ENCODE measurements around the gene LILRB3.
"Not testable (repeated sequence)": the region's sequence is repeated elsewhere in the genome, so short reads cannot be mapped to it uniquely, and the experiment has no call there.

LILRB3 gene

DNA sequence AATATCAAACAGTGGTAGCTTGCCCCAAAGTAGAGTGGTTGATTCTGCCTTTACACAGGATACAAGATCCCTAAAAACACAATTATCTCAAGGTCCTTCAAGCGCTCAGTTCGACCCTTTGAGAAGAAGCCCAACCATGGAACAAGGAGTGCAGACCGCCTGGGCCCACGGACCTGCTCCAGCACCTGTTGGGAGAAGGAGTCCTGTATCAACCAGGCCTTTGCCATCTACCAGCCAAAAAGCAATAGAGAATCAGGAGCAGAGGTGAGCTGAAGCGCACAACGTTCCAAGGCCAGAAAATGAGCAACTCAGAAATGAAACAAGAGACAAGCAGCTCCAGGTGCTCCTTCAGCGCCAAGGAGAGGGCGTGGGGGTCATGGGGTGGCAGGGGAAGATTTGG lies 6.3 kb upstream of the LILRB3 start:
- Histone ChIP-seq H3K27ac (ENCODE audit: low read depth, low read length) (no peak overlapping the region), H3K27me3 (ENCODE audit: insufficient read depth, low read length, poor library complexity) (no peaks in the 10 kb centered on the region), H3K18ac (ENCODE audit: low read length) (no peak overlapping the region), H4K8ac (ENCODE audit: low read depth, low read length) (no peak overlapping the region), H3K23ac (ENCODE audit: low read length) (no peak overlapping the region), H3K36me3 (ENCODE audit: control insufficient read depth, insufficient read depth, low read length) (no peaks in the 10 kb centered on the region), H3K4me3 (ENCODE audit: low read length) (no peak overlapping the region), H3K79me1 (ENCODE audit: low read length) (no peaks in the 10 kb centered on the region), H3K4ac (ENCODE audit: low read depth, low read length) (no peak overlapping the region), H2BK120ac (ENCODE audit: low read depth, low read length) (no peak overlapping the region), H4K5ac (ENCODE audit: low read length) (no peak overlapping the region), H3K4me1 (ENCODE audit: control insufficient read depth, low read depth, low read length) (no peaks in the 10 kb centered on the region), H2AK5ac (ENCODE audit: low read length) (no peak overlapping the region), H2BK15ac (replicated peaks; ENCODE audit: low read depth) (no peak overlapping the region), H3K9ac (ENCODE audit: low read length) (no peak overlapping the region), H2BK5ac (ENCODE audit: low read length) (no peak overlapping the region), H3K4me2 (ENCODE audit: low read length) (no peak overlapping the region), H3K79me2 (ENCODE audit: control insufficient read depth, insufficient read depth, low read length) (no peaks in the 10 kb centered on the region), H3K56ac (ENCODE audit: low read length) (no peak overlapping the region)
- no peak for DNase-seq
- no CpG with 5 or more reads among the region's 8 CpGs for WGBS (ENCODE audit: extremely low coverage, insufficient coverage, low lambda C conversion rate)

- H3K79me2 ChIP-seq (ENCODE audit: control insufficient read depth, insufficient read depth, low read length); H2BK5ac ChIP-seq (ENCODE audit: low read length); H2AK5ac ChIP-seq (ENCODE audit: low read length); H3K79me1 ChIP-seq (ENCODE audit: low read length); H4K5ac ChIP-seq (ENCODE audit: low read length); H2BK120ac ChIP-seq (ENCODE audit: low read depth, low read length); H3K27me3 ChIP-seq (ENCODE audit: insufficient read depth, low read length, poor library complexity); H4K8ac ChIP-seq (ENCODE audit: low read depth, low read length); H3K4ac ChIP-seq (ENCODE audit: low read depth, low read length); DNase-seq; H3K4me2 ChIP-seq (ENCODE audit: low read length); H3K4me3 ChIP-seq (ENCODE audit: low read length); H3K9ac ChIP-seq (ENCODE audit: low read length); H3K23ac ChIP-seq (ENCODE audit: low read length); H2BK15ac ChIP-seq (replicated peaks; ENCODE audit: low read depth); H3K4me1 ChIP-seq (ENCODE audit: control insufficient read depth, low read depth, low read length); H3K18ac ChIP-seq (ENCODE audit: low read length); H3K27ac ChIP-seq (ENCODE audit: low read depth, low read length); H3K56ac ChIP-seq (ENCODE audit: low read length); H3K36me3 ChIP-seq (ENCODE audit: control insufficient read depth, insufficient read depth, low read length): not testable (repeated sequence)
- WGBS (ENCODE audit: extremely low coverage, insufficient coverage, low lambda C conversion rate) = no CpG with 5 or more reads among the region's 10 CpGs
Observed at GRCh38 chr19:54224619-54225018, 1.8 kb upstream of the LILRB3 start.

- not testable (repeated sequence) for H4K8ac ChIP-seq (ENCODE audit: low read depth, low read length); H3K4me2 ChIP-seq (ENCODE audit: low read length); DNase-seq; H3K4ac ChIP-seq (ENCODE audit: low read depth, low read length); H2BK120ac ChIP-seq (ENCODE audit: low read depth, low read length); H2BK15ac ChIP-seq (replicated peaks; ENCODE audit: low read depth); H3K4me1 ChIP-seq (ENCODE audit: control insufficient read depth, low read depth, low read length); H3K36me3 ChIP-seq (ENCODE audit: control insufficient read depth, insufficient read depth, low read length); H3K18ac ChIP-seq (ENCODE audit: low read length); H3K56ac ChIP-seq (ENCODE audit: low read length); H3K4me3 ChIP-seq (ENCODE audit: low read length); H3K79me2 ChIP-seq (ENCODE audit: control insufficient read depth, insufficient read depth, low read length); H3K79me1 ChIP-seq (ENCODE audit: low read length); H3K23ac ChIP-seq (ENCODE audit: low read length); H2AK5ac ChIP-seq (ENCODE audit: low read length); H4K5ac ChIP-seq (ENCODE audit: low read length); H2BK5ac ChIP-seq (ENCODE audit: low read length); H3K27me3 ChIP-seq (ENCODE audit: insufficient read depth, low read length, poor library complexity); H3K27ac ChIP-seq (ENCODE audit: low read depth, low read length); H3K9ac ChIP-seq (ENCODE audit: low read length)
- WGBS (ENCODE audit: extremely low coverage, insufficient coverage, low lambda C conversion rate) = no CpG with 5 or more reads among the region's 5 CpGs
Observed at GRCh38 chr19:54223937-54224281, 1.1 kb upstream of the LILRB3 start.

GRCh38 chr19:54223277-54223936 lies 600 bp upstream of the LILRB3 start:
- H3K36me3 ChIP-seq (ENCODE audit: control insufficient read depth, insufficient read depth, low read length); H3K9ac ChIP-seq (ENCODE audit: low read length); H4K5ac ChIP-seq (ENCODE audit: low read length); H3K23ac ChIP-seq (ENCODE audit: low read length); H3K4me3 ChIP-seq (ENCODE audit: low read length); H3K27me3 ChIP-seq (ENCODE audit: insufficient read depth, low read length, poor library complexity); H2BK15ac ChIP-seq (replicated peaks; ENCODE audit: low read depth); H2BK5ac ChIP-seq (ENCODE audit: low read length); H3K56ac ChIP-seq (ENCODE audit: low read length); H4K8ac ChIP-seq (ENCODE audit: low read depth, low read length); H3K4me1 ChIP-seq (ENCODE audit: control insufficient read depth, low read depth, low read length); H3K4ac ChIP-seq (ENCODE audit: low read depth, low read length); H3K79me2 ChIP-seq (ENCODE audit: control insufficient read depth, insufficient read depth, low read length); H3K27ac ChIP-seq (ENCODE audit: low read depth, low read length); H3K4me2 ChIP-seq (ENCODE audit: low read length); H3K79me1 ChIP-seq (ENCODE audit: low read length); H2BK120ac ChIP-seq (ENCODE audit: low read depth, low read length); H3K18ac ChIP-seq (ENCODE audit: low read length); DNase-seq; H2AK5ac ChIP-seq (ENCODE audit: low read length): not testable (repeated sequence)
- WGBS (ENCODE audit: extremely low coverage, insufficient coverage, low lambda C conversion rate) = no CpG with 5 or more reads among the region's 14 CpGs

- not testable (repeated sequence) for H3K4ac ChIP-seq (ENCODE audit: low read depth, low read length); H3K4me1 ChIP-seq (ENCODE audit: control insufficient read depth, low read depth, low read length); H3K18ac ChIP-seq (ENCODE audit: low read length); H3K23ac ChIP-seq (ENCODE audit: low read length); H2BK120ac ChIP-seq (ENCODE audit: low read depth, low read length); H3K79me2 ChIP-seq (ENCODE audit: control insufficient read depth, insufficient read depth, low read length); H2BK15ac ChIP-seq (replicated peaks; ENCODE audit: low read depth); H4K8ac ChIP-seq (ENCODE audit: low read depth, low read length); H3K4me3 ChIP-seq (ENCODE audit: low read length); H2AK5ac ChIP-seq (ENCODE audit: low read length); H3K9ac ChIP-seq (ENCODE audit: low read length); H2BK5ac ChIP-seq (ENCODE audit: low read length); H4K5ac ChIP-seq (ENCODE audit: low read length); H3K27ac ChIP-seq (ENCODE audit: low read depth, low read length); H3K56ac ChIP-seq (ENCODE audit: low read length); H3K36me3 ChIP-seq (ENCODE audit: control insufficient read depth, insufficient read depth, low read length); H3K79me1 ChIP-seq (ENCODE audit: low read length); H3K4me2 ChIP-seq (ENCODE audit: low read length); DNase-seq; H3K27me3 ChIP-seq (ENCODE audit: insufficient read depth, low read length, poor library complexity)
- WGBS (ENCODE audit: extremely low coverage, insufficient coverage, low lambda C conversion rate) = no CpG with 5 or more reads among the region's 7 CpGs
Observed at GRCh38 chr19:54221947-54222346, 860 bp downstream of the LILRB3 start.

GRCh38 chr19:54219702-54220101 lies 3.1 kb downstream of the LILRB3 start:
- not testable (repeated sequence) for H3K18ac ChIP-seq (ENCODE audit: low read length); H4K5ac ChIP-seq (ENCODE audit: low read length); H3K36me3 ChIP-seq (ENCODE audit: control insufficient read depth, insufficient read depth, low read length); H2BK5ac ChIP-seq (ENCODE audit: low read length); H3K79me1 ChIP-seq (ENCODE audit: low read length); H2AK5ac ChIP-seq (ENCODE audit: low read length); H2BK120ac ChIP-seq (ENCODE audit: low read depth, low read length); H3K4ac ChIP-seq (ENCODE audit: low read depth, low read length); H2BK15ac ChIP-seq (replicated peaks; ENCODE audit: low read depth); H3K56ac ChIP-seq (ENCODE audit: low read length); H3K4me1 ChIP-seq (ENCODE audit: control insufficient read depth, low read depth, low read length); H4K8ac ChIP-seq (ENCODE audit: low read depth, low read length); H3K4me2 ChIP-seq (ENCODE audit: low read length); H3K27me3 ChIP-seq (ENCODE audit: insufficient read depth, low read length, poor library complexity); H3K4me3 ChIP-seq (ENCODE audit: low read length); H3K23ac ChIP-seq (ENCODE audit: low read length); H3K79me2 ChIP-seq (ENCODE audit: control insufficient read depth, insufficient read depth, low read length); H3K27ac ChIP-seq (ENCODE audit: low read depth, low read length); DNase-seq; H3K9ac ChIP-seq (ENCODE audit: low read length)
- WGBS (ENCODE audit: extremely low coverage, insufficient coverage, low lambda C conversion rate) = no CpG with 5 or more reads among the region's 5 CpGs

Data from mesendoderm (in vitro differentiated cells).